K562 (cell line): Measurements from ENCODE around the gene RNF181. TPM values are rescaled to one million over a fixed set of nuclear protein-coding genes. Genes with fewer than 3 reads are reported as not detected.
A peak's percentile ranks its signal among the peaks of the same experiment; 100 is the strongest.

Experiments
- CHD2 ChIP-seq: IDR thresholded peaks from 2 replicates; pipeline ENCODE4 v1.6.1; 2011; ENCODE audit warnings: low read depth, low read length
- NEUROD1 ChIP-seq: fragments of 150-350 bp; IDR thresholded peaks from 2 replicates; pipeline ENCODE4 v1.6.1; 2014; ENCODE audit warnings: borderline replicate concordance, low read length, low read depth; ENCODE audit not compliant: partially characterized antibody
- PHB ChIP-seq: fragments of 250-450 bp; sonication (Bioruptor Pico); IDR thresholded peaks from 2 replicates; pipeline ENCODE4 v1.5.0; 2021
- TAF1 ChIP-seq: IDR thresholded peaks from 2 replicates; pipeline ENCODE4 v1.6.1; 2011; ENCODE audit warnings: mild to moderate bottlenecking, low read length, moderate library complexity; ENCODE audit not compliant: insufficient read depth, control insufficient read depth, severe bottlenecking; ENCODE audit errors: extremely low read depth
- ZBTB7A ChIP-seq: IDR thresholded peaks from 2 replicates; pipeline ENCODE4 v1.6.1; 2011; ENCODE audit warnings: low read depth, mild to moderate bottlenecking, low read length, moderate library complexity, borderline replicate concordance; ENCODE audit not compliant: control insufficient read depth
- polyA plus RNA-seq, 8 experiments: library from polyadenylated mRNA; depleted of rRNA in 4 of 8; stranded (reverse) in 5 of 8; unstranded in 3 of 8; fragments of >200 nt; fragmentation: Nextera tagmentation in 2 of 8; fragmentation: Illumina TruSeq in 1 of 8; extraction: Ambion mirVana in 2 of 8; extraction: Trizol in 1 of 8; gene quantifications; 2 replicates each; pipeline versions ENCODE4 v1.2.1 to v1.2.3, GENCODE V29; 2011 to 2014; ENCODE audit warnings: inconsistent platforms in 1 of 8, missing spikeins in 1 of 8
- total RNA-seq, 7 experiments: library from RNA; depleted of rRNA in 6 of 7; stranded (reverse); fragments of >200 nt in 6 of 7; fragmentation: Illumina TruSeq in 2 of 7; extraction: Trizol in 2 of 7; gene quantifications; 2 replicates each; pipeline versions ENCODE4 v1.2.1 to v1.2.3, GENCODE V29; 2011 to 2021; ENCODE audit warnings: low replicate concordance in 1 of 7
- TF ChIP-seq, protein P1 (sequence below): fragments of 450-650 bp; IDR thresholded peaks from 2 replicates; pipeline ENCODE4 v1.6.1; 2016; ENCODE audit warnings: borderline replicate concordance
- TF ChIP-seq, protein P2 (sequence below): fragments of 200-600 bp; sonication (generic); IDR thresholded peaks from one replicate; pipeline ENCODE4 v1.6.1; 2012; ENCODE audit warnings: mild to moderate bottlenecking, low read depth, low read length, inconsistent platforms
- TF ChIP-seq, protein P3 (sequence below): fragments of 250-450 bp; sonication (Bioruptor Pico); IDR thresholded peaks from 2 replicates; pipeline ENCODE4 v1.8.0; 2021; ENCODE audit warnings: moderate library complexity, mild to moderate bottlenecking, inconsistent platforms
- TF ChIP-seq, protein P4 (sequence below): IDR thresholded peaks from 2 replicates; pipeline ENCODE4 v1.6.1; 2014; ENCODE audit warnings: antibody characterized with exemption

The RNF181 gene
- total and polyA plus RNA-seq, 9 of the 15 experiments (the other 6 are each of a cell fraction or from before 2014, with no cell fraction given), result 139 to 492 (median 253) TPM

DNA sequence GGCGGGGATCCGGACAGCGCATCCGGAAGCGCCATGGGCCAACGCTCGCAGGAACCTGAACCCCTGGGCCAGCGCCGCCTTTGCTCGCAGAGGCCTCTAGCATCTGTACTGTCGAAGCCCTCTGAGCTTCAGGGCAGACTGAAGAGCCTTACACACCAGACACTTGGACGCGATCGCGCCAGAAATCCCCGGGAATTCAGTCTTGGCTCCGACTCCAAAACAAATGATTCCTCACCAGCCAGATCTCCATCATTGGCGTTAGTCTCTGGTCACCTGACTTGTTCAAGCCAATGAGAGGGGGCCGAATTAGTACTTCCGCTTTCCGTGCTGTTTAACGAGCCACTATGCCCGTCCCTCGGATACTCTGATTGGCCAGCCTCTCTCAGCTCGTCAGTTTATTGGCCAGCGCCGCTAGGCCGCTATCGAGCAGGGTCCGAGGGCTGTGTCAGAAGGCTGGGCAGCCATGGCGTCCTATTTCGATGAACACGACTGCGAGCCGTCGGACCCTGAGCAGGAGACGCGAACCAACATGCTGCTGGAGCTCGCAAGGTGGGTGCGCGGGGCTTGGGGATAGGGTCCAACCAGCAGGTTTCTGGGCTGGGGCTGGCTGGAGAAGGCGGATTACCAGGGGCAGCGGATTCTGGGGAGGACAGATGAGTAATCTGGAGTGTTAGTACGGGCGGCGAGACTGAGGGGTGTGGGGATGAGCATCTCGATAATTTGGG lies at the start of gene RNF181 (continued):
- TF ChIP-seq, protein P1, sequence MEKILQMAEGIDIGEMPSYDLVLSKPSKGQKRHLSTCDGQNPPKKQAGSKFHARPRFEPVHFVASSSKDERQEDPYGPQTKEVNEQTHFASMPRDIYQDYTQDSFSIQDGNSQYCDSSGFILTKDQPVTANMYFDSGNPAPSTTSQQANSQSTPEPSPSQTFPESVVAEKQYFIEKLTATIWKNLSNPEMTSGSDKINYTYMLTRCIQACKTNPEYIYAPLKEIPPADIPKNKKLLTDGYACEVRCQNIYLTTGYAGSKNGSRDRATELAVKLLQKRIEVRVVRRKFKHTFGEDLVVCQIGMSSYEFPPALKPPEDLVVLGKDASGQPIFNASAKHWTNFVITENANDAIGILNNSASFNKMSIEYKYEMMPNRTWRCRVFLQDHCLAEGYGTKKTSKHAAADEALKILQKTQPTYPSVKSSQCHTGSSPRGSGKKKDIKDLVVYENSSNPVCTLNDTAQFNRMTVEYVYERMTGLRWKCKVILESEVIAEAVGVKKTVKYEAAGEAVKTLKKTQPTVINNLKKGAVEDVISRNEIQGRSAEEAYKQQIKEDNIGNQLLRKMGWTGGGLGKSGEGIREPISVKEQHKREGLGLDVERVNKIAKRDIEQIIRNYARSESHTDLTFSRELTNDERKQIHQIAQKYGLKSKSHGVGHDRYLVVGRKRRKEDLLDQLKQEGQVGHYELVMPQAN, result peak; percentile 87; the same call in 1 of the 2 replicates
- TF ChIP-seq, protein P2, sequence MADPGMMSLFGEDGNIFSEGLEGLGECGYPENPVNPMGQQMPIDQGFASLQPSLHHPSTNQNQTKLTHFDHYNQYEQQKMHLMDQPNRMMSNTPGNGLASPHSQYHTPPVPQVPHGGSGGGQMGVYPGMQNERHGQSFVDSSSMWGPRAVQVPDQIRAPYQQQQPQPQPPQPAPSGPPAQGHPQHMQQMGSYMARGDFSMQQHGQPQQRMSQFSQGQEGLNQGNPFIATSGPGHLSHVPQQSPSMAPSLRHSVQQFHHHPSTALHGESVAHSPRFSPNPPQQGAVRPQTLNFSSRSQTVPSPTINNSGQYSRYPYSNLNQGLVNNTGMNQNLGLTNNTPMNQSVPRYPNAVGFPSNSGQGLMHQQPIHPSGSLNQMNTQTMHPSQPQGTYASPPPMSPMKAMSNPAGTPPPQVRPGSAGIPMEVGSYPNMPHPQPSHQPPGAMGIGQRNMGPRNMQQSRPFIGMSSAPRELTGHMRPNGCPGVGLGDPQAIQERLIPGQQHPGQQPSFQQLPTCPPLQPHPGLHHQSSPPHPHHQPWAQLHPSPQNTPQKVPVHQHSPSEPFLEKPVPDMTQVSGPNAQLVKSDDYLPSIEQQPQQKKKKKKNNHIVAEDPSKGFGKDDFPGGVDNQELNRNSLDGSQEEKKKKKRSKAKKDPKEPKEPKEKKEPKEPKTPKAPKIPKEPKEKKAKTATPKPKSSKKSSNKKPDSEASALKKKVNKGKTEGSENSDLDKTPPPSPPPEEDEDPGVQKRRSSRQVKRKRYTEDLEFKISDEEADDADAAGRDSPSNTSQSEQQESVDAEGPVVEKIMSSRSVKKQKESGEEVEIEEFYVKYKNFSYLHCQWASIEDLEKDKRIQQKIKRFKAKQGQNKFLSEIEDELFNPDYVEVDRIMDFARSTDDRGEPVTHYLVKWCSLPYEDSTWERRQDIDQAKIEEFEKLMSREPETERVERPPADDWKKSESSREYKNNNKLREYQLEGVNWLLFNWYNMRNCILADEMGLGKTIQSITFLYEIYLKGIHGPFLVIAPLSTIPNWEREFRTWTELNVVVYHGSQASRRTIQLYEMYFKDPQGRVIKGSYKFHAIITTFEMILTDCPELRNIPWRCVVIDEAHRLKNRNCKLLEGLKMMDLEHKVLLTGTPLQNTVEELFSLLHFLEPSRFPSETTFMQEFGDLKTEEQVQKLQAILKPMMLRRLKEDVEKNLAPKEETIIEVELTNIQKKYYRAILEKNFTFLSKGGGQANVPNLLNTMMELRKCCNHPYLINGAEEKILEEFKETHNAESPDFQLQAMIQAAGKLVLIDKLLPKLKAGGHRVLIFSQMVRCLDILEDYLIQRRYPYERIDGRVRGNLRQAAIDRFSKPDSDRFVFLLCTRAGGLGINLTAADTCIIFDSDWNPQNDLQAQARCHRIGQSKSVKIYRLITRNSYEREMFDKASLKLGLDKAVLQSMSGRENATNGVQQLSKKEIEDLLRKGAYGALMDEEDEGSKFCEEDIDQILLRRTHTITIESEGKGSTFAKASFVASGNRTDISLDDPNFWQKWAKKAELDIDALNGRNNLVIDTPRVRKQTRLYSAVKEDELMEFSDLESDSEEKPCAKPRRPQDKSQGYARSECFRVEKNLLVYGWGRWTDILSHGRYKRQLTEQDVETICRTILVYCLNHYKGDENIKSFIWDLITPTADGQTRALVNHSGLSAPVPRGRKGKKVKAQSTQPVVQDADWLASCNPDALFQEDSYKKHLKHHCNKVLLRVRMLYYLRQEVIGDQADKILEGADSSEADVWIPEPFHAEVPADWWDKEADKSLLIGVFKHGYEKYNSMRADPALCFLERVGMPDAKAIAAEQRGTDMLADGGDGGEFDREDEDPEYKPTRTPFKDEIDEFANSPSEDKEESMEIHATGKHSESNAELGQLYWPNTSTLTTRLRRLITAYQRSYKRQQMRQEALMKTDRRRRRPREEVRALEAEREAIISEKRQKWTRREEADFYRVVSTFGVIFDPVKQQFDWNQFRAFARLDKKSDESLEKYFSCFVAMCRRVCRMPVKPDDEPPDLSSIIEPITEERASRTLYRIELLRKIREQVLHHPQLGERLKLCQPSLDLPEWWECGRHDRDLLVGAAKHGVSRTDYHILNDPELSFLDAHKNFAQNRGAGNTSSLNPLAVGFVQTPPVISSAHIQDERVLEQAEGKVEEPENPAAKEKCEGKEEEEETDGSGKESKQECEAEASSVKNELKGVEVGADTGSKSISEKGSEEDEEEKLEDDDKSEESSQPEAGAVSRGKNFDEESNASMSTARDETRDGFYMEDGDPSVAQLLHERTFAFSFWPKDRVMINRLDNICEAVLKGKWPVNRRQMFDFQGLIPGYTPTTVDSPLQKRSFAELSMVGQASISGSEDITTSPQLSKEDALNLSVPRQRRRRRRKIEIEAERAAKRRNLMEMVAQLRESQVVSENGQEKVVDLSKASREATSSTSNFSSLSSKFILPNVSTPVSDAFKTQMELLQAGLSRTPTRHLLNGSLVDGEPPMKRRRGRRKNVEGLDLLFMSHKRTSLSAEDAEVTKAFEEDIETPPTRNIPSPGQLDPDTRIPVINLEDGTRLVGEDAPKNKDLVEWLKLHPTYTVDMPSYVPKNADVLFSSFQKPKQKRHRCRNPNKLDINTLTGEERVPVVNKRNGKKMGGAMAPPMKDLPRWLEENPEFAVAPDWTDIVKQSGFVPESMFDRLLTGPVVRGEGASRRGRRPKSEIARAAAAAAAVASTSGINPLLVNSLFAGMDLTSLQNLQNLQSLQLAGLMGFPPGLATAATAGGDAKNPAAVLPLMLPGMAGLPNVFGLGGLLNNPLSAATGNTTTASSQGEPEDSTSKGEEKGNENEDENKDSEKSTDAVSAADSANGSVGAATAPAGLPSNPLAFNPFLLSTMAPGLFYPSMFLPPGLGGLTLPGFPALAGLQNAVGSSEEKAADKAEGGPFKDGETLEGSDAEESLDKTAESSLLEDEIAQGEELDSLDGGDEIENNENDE, result no peak
- TF ChIP-seq, protein P3, sequence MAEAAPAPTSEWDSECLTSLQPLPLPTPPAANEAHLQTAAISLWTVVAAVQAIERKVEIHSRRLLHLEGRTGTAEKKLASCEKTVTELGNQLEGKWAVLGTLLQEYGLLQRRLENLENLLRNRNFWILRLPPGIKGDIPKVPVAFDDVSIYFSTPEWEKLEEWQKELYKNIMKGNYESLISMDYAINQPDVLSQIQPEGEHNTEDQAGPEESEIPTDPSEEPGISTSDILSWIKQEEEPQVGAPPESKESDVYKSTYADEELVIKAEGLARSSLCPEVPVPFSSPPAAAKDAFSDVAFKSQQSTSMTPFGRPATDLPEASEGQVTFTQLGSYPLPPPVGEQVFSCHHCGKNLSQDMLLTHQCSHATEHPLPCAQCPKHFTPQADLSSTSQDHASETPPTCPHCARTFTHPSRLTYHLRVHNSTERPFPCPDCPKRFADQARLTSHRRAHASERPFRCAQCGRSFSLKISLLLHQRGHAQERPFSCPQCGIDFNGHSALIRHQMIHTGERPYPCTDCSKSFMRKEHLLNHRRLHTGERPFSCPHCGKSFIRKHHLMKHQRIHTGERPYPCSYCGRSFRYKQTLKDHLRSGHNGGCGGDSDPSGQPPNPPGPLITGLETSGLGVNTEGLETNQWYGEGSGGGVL (CRISPR knock-in tag), result no peak
- TF ChIP-seq CHD2 (peak; percentile 73), NEUROD1 (peak; percentile 86), TAF1 (peak; percentile 76), ZBTB7A (no peak; the same call in 1 of the 2 replicates), PHB (0 out of 2 replicates have a peak, but pooled peaks have one; percentile 53)
- TF ChIP-seq, protein P4, sequence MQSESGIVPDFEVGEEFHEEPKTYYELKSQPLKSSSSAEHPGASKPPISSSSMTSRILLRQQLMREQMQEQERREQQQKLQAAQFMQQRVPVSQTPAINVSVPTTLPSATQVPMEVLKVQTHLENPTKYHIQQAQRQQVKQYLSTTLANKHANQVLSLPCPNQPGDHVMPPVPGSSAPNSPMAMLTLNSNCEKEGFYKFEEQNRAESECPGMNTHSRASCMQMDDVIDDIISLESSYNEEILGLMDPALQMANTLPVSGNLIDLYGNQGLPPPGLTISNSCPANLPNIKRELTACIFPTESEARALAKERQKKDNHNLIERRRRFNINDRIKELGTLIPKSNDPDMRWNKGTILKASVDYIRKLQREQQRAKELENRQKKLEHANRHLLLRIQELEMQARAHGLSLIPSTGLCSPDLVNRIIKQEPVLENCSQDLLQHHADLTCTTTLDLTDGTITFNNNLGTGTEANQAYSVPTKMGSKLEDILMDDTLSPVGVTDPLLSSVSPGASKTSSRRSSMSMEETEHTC, result peak; percentile 53
